Measurements from ENCODE around the gene COG5.

DNA sequence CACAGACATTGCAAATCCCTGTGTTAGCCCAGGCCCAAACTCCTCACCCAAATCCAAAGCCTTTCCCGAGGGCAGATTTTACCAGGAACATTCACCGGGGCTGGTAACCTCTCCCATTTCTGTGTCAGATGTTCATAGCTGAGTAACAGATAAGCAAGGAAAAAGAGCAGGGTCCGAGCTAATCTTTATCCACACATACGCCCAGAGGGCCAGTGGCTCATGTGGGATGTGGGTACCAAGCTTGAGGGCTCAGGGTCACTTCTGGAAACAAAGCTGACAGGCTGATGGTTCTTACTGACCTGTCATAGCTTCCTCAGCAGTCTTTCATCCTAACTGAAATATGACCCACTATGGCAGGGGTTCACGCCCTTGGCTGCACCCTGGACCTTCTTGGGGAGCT lies 355.2 kb downstream of the COG5 start:
- TF ChIP-seq FOXM1 (IDR thresholded peaks at IDR 0.05; ENCODE audit: low read depth) (no peak), RXRA (IDR thresholded peaks at IDR 0.05; ENCODE audit: borderline replicate concordance, low read depth) (no peak), REST (IDR thresholded peaks at IDR 0.05; ENCODE audit: low read depth, low read length) (no peak), POLR2AphosphoS5 (IDR thresholded peaks at IDR 0.05; ENCODE audit: low read depth, low read length) (no peak), EZH2phosphoT487 (IDR thresholded peaks at IDR 0.05; ENCODE audit: borderline replicate concordance, low read depth) (no peak)
- TF ChIP-seq, protein P1, sequence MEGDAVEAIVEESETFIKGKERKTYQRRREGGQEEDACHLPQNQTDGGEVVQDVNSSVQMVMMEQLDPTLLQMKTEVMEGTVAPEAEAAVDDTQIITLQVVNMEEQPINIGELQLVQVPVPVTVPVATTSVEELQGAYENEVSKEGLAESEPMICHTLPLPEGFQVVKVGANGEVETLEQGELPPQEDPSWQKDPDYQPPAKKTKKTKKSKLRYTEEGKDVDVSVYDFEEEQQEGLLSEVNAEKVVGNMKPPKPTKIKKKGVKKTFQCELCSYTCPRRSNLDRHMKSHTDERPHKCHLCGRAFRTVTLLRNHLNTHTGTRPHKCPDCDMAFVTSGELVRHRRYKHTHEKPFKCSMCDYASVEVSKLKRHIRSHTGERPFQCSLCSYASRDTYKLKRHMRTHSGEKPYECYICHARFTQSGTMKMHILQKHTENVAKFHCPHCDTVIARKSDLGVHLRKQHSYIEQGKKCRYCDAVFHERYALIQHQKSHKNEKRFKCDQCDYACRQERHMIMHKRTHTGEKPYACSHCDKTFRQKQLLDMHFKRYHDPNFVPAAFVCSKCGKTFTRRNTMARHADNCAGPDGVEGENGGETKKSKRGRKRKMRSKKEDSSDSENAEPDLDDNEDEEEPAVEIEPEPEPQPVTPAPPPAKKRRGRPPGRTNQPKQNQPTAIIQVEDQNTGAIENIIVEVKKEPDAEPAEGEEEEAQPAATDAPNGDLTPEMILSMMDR (IDR thresholded peaks at IDR 0.05): no peak

All from SK-N-SH (cell line).